GM19452 (cell line): ENCODE results near the gene PLEKHA6.

Experiments used
- ATAC-seq: cut with Tn5 transposase; IDR thresholded peaks from one replicate; pipeline ENCODE4 v1.9.1; 2021; ENCODE audit not compliant: unreplicated experiment

The PLEKHA6 gene

DNA sequence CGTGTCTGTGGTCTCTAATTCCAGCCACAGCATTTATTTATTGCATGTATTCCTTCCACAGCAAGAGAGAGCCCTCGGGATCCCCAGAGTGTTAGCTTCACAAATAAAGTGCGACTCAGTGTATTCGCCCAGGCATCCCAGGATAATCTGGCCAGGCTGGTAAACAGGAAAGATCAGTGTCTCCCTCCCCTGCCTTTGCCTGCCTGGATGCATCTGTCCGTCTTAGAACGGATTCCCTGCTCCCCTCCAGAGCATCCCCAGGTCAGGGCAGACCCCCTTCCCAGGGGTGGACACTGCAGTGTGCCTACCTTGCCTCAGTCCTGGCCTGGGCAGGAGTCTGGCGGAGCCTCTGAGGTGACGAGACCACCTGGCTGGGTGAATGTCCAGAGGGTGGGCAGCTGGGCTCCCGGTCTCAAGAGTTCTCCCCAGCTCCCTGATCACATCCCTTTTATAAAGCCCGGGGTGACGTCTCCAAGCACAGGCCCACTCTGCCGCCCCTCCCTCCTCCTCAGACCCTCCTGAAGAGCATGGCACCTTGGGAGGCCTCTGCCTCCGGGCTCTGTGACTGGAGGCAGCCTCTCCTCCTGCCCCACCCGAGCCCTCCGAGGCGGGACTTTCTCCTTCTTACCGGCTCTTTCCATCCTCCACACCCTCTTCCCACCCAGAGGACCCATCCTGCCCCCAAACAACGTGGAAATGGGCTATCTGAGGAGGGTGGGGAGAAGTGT is 163.5 kb downstream of the PLEKHA6 start, which contains the start of gene KISS1:
KISS1 (minus strand) TSS at position 424 of the 728 bp plus-strand sequence. CDS start 3,615 bp downstream, outside the sequence.
- ATAC-seq = no peak

DNA sequence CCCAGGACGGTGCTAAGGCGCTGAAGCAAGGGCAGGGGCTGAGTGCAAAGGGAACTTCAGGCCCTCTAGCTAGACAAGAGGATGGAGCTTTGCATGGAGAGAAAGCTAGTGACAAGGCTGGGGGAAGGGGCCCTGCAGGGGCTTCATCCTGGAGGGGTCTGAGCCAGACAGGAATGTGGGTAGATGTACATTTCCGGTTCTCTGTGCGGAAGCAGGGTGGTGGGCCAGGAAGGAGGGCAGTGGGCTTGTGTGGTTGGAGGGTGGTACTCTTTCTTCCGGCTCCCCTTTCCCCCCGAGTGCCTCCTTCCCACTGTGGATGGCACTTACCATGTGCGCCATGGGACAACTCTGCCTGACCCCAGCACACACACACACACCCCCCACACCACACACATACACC is 165.0 kb downstream of the PLEKHA6 start:
- ATAC-seq = no peak

GRCh38 chr1:204194080-204194479 is 165.6 kb downstream of the PLEKHA6 start:
- ATAC-seq = no peak

DNA sequence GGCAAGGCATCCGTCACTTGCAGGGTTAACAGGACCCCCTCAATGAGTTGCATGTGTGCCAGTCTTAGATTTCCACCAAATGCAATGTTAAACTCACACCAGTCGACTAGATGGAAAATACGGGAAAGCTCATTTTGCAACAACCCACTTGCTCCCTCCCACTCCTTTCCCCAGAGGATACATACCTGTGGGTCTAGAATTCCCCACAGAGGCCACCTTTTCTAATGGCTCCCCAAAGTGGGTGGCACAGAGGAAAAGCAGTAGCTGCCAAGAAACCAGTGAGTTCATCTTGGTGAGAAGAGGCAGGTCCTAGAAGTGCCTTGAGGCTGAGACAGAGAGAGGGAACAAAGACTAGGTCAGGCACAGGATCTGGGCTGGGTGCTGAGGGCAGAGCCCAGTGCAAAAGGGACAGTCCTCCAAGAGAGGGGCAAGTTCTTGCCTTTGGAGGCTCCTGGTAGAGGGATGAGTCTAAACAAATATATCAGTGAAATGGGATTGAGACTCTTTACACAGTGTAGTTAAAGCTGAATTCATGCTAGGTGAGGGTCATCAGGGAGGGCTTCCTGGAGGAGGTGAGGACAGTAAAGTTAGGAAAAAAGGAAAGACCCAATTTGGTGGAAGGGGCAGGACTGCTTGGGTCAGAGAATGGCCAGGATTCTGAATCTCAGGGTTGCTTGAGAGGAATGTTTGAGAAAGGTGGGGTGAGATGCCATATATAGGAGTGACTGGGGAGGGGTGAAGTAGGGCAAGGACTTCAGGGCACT is 167.0 kb downstream of the PLEKHA6 start:
- ATAC-seq = no peak

- ATAC-seq = no peak
Observed at GRCh38 chr1:204192046-204192445, 167.7 kb downstream of the PLEKHA6 start.

- ATAC-seq = no peak
Observed at GRCh38 chr1:204191456-204191855, 168.3 kb downstream of the PLEKHA6 start.

- ATAC-seq = no peak
Observed at GRCh38 chr1:204190212-204191211, 169.2 kb downstream of the PLEKHA6 start.

GRCh38 chr1:204188959-204189639 is 170.6 kb downstream of the PLEKHA6 start:
- no peak for ATAC-seq

DNA sequence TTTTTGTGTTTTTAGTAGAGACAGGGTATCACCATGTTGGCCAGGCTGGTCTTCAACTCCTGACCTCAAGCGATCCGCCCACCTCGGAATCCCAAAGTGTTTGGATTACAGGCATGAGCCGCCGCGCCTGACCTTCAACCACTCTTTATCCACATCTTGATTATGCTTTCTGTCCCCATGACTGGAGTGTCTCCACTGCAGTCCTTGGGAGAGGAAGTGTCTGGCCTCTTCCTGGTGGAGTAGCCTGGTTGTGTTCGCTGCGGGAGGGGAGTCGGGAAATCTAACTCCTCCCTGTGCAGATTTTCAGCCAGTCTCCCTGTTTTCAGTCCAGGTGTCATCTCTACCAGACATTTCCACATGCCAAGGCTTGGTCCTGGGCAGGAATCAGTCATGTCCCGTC is 173.1 kb downstream of the PLEKHA6 start:
- no peak for ATAC-seq

DNA sequence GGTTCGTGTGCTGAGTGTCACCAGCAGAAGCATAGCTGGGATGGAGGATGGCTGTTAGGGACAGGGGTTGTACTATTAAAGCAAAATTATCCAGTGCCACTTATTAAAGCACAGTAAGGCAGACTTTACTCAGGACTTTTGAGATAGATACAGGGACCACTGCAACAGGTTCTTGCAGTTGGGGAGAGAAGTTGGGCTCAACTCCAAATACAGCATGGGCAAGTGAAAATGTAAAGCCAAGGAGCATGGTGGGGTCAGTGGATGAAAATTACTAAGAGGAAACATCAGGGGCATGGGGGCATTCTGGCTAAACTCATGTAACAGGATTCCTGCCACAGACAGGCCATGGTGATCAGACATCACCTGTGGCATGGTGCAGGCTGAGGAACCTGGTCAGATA is 178.6 kb downstream of the PLEKHA6 start:
- no peak for ATAC-seq

DNA sequence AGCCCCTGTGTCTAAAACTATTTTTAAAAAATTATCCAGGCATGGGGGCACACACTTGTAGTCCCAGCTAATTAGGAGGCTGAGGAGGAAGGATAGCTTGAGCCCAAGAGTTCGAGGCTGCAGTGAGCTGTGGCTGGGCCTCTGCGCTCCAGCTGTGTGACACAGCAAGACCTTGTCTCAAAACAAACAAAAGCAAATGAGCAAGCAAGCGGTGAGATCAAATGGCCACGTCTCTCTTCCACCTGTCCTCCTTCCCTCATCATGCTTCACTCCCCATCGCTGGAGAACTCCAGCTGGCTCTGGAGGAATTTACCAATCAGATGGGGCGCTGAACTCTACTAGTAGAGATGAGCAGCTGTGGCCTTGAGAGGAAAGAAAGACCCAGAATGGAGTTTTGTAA is 179.6 kb downstream of the PLEKHA6 start:
- ATAC-seq = no peak

- ATAC-seq = no peak
Observed at GRCh38 chr1:204178487-204179281, 181.0 kb downstream of the PLEKHA6 start.

GRCh38 chr1:204177133-204177532 is 182.6 kb downstream of the PLEKHA6 start:
- no peak for ATAC-seq

GRCh38 chr1:204176049-204176448 is 183.7 kb downstream of the PLEKHA6 start:
- no peak for ATAC-seq

DNA sequence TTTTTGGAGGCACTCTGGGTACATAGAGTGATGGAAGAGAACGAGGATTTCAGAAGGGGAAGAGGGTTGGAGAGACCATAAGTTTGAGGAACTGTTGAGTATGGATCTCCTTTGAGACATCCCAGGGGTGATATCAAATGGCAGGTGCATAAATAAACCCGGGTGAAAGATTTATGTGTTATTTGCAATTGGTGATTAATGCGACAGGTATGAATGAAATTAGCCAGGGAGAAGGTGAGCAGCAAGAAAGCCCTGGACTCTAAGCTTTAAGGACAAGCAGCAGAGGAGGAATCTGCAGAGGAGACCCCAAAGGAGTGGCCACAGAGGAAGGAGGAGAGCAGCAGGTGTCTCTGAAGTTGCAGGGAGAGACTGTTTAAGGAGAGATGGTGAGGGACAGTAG is 184.8 kb downstream of the PLEKHA6 start:
- no peak for ATAC-seq

- ATAC-seq = no peak
Observed at GRCh38 chr1:204172404-204173029, 187.2 kb downstream of the PLEKHA6 start.

GRCh38 chr1:204171751-204172178 is 188.0 kb downstream of the PLEKHA6 start:
- no peak for ATAC-seq

DNA sequence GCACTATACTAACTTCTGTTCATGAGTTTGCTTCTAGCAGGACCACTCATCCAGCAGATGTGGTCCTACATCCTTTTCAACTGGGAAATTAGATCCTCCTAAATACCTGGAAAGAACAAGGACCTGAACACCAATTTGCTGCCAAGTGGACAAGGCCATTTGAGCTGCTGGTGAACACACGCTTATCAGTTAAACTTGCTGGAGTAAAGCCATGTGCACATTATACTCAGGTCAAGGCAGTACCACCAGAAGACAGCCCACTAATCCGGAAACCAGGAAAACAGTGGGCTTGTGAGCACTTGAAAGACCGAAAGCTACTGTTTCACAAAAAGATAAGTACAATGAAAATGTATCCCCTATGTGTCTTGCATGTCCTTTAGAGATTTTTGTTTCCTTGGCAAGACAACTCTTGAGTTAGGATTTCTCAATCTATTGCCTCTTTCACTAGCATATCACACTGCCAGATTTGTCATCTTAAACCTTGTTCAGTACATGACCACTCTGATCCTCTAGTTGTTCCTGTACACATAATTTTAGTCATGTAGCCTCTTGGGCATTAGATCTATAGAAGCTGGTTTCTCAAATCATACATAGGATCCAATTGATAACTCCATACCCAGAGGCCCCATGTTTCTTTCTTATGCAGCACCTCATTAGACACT is 189.1 kb downstream of the PLEKHA6 start:
- no peak for ATAC-seq

- ATAC-seq = no peak
Observed at GRCh38 chr1:204169858-204170257, 189.9 kb downstream of the PLEKHA6 start.
